H1 (cell line): ENCODE results near the gene CNTN5. TPM values are rescaled to one million over a fixed set of nuclear protein-coding genes. Genes with fewer than 3 reads are reported as not detected.

ENCODE experiments used
- CTCF ChIA-PET: fragments of 300-600 bp; sonication (Branson Sonifier 250); formaldehyde crosslinking; loops from one replicate; lab custom pipeline; 2021; ENCODE audit not compliant: partially characterized antibody; lab: Charles Lee
- POLR2A ChIA-PET: fragments of 300-600 bp; sonication (Branson Sonifier 250); formaldehyde crosslinking; loops from one replicate; lab custom pipeline; 2021; ENCODE audit warnings: inconsistent platforms; ENCODE audit not compliant: partially characterized antibody; lab: Charles Lee
- DNase-seq, 2 experiments: peaks; one replicate each; pipeline versions ENCODE4 v3.0.0 to v3.0.0-alpha.2; 2010 to 2022; ENCODE audit warnings: low spot score in 2 of 2, low read depth in 1 of 2, mixed read lengths in 1 of 2
- FAIRE-seq: peaks from 2 replicates; lab custom pipeline; 2011; peaks lifted over from hg19 to GRCh38; lab: Jason Lieb, UNC
- H2AFZ ChIP-seq: 2 replicates; pipeline ENCODE4 v1.8.1; 2012; ENCODE audit warnings: low read length, inconsistent platforms
- H2AK5ac ChIP-seq: 2 replicates; pipeline ENCODE4 v1.6.1; 2013; ENCODE audit warnings: low read depth, low read length
- H2BK120ac ChIP-seq: replicated peaks from 2 replicates; pipeline ENCODE3; 2013; ENCODE audit warnings: low read depth, low read length, inconsistent platforms
- H2BK12ac ChIP-seq: 2 replicates; pipeline ENCODE4 v1.6.1; 2013; ENCODE audit warnings: low read depth, low read length
- H2BK15ac ChIP-seq: 2 replicates; pipeline ENCODE4 v1.6.1; 2013; ENCODE audit warnings: low read length
- H2BK20ac ChIP-seq: 2 replicates; pipeline ENCODE4 v1.6.1; 2013; ENCODE audit warnings: low read length
- H2BK5ac ChIP-seq: 2 replicates; pipeline ENCODE4 v1.6.1; 2013; ENCODE audit warnings: low read depth, low read length
- H3K14ac ChIP-seq: 2 replicates; pipeline ENCODE4 v1.6.1; 2013; ENCODE audit warnings: inconsistent platforms; ENCODE audit not compliant: insufficient read length
- H3K18ac ChIP-seq: 2 replicates; pipeline ENCODE4 v1.6.1; 2013; ENCODE audit warnings: low read length; ENCODE audit errors: extremely low read depth
- H3K23ac ChIP-seq: 2 replicates; pipeline ENCODE4 v1.6.1; 2013; ENCODE audit warnings: inconsistent platforms; ENCODE audit not compliant: insufficient read length
- H3K23me2 ChIP-seq: 2 replicates; pipeline ENCODE4 v1.6.1; 2013; ENCODE audit warnings: low read depth, low read length
- H3K27ac ChIP-seq: 2 replicates; pipeline ENCODE4 v1.6.1; 2011; ENCODE audit warnings: low read depth, low read length, inconsistent platforms
- H3K27me3 ChIP-seq, 4 experiments: replicated peaks in 1 of 4; 1 replicate in 1 of 4; 2 replicates in 3 of 4; pipeline versions ENCODE4 v1.6.1 to v1.8.1; 2011 to 2013; ENCODE audit warnings: low read length in 3 of 4, mild to moderate bottlenecking in 3 of 4, inconsistent platforms in 2 of 4, mixed read lengths in 2 of 4, moderate library complexity in 1 of 4; ENCODE audit not compliant: control insufficient read depth in 3 of 4, insufficient read depth in 3 of 4; ENCODE audit errors: extremely low read depth in 1 of 4
- H3K36me3 ChIP-seq, 4 experiments: 2 replicates each; pipeline versions ENCODE4 v1.6.1 to v1.8.1; 2011 to 2013; ENCODE audit warnings: mild to moderate bottlenecking in 4 of 4, low read length in 3 of 4, moderate library complexity in 2 of 4, control low read depth in 1 of 4, inconsistent platforms in 1 of 4; ENCODE audit not compliant: insufficient read depth in 4 of 4, control insufficient read depth in 2 of 4
- H3K4ac ChIP-seq: replicated peaks from 2 replicates; pipeline ENCODE3; 2013; ENCODE audit warnings: low read length, low read depth, mixed read lengths, inconsistent platforms; ENCODE audit not compliant: insufficient read length
- H3K4me1 ChIP-seq, 4 experiments: replicated peaks in 1 of 4; 1 replicate in 1 of 4; 2 replicates in 3 of 4; pipeline versions ENCODE4 v1.6.1 to v1.8.1; 2011 to 2013; ENCODE audit warnings: low read length in 3 of 4, inconsistent platforms in 2 of 4, mixed read lengths in 1 of 4; ENCODE audit not compliant: insufficient read depth in 4 of 4, control insufficient read depth in 3 of 4
- H3K4me2 ChIP-seq, 2 experiments: 2 replicates each; pipeline versions ENCODE4 v1.6.1 to v1.8.1; 2011 to 2013; ENCODE audit warnings: low read depth in 2 of 2, low read length in 2 of 2, control low read depth in 1 of 2, inconsistent platforms in 1 of 2, mild to moderate bottlenecking in 1 of 2; ENCODE audit not compliant: insufficient read depth in 1 of 2
- H3K4me3 ChIP-seq, 4 experiments: fragments of 200-600, 300-600 bp in 1 of 4; sonication (generic), shearing (Covaris generic), sonication (Bioruptor Twin) in 1 of 4; 2 replicates each; pipeline versions ENCODE4 v1.5.1 to v1.8.1; 2011 to 2016; ENCODE audit warnings: low read length in 4 of 4, low read depth in 3 of 4, control low read depth in 2 of 4, inconsistent platforms in 2 of 4, mild to moderate bottlenecking in 2 of 4, mixed read lengths in 1 of 4, moderate library complexity in 1 of 4; ENCODE audit not compliant: insufficient read depth in 2 of 4; ENCODE audit errors: extremely low read depth in 1 of 4
- H3K56ac ChIP-seq: replicated peaks from 2 replicates; pipeline ENCODE3; 2013; ENCODE audit warnings: low read depth, mild to moderate bottlenecking, mixed read lengths, low read length, inconsistent platforms; ENCODE audit not compliant: insufficient read length
- H3K79me1 ChIP-seq: 2 replicates; pipeline ENCODE4 v1.6.1; 2013; ENCODE audit warnings: low read depth, low read length, control low read depth
- H3K79me2 ChIP-seq, 2 experiments: 2 replicates each; pipeline versions ENCODE4 v1.6.1 to v1.8.1; 2012 to 2013; ENCODE audit warnings: low read length in 2 of 2, mild to moderate bottlenecking in 2 of 2, inconsistent platforms in 1 of 2; ENCODE audit not compliant: insufficient read depth in 2 of 2, control insufficient read depth in 1 of 2
- H3K9ac ChIP-seq, 4 experiments: replicated peaks in 1 of 4; 1 replicate in 1 of 4; 2 replicates in 3 of 4; pipeline versions ENCODE4 v1.6.1 to v1.8.1; 2011 to 2013; ENCODE audit warnings: low read depth in 3 of 4, low read length in 3 of 4, control low read depth in 2 of 4, mild to moderate bottlenecking in 2 of 4, moderate library complexity in 2 of 4, inconsistent platforms in 1 of 4; ENCODE audit errors: extremely low read depth in 1 of 4
- H3K9me3 ChIP-seq, 2 experiments: 2 replicates each; pipeline versions ENCODE4 v1.6.1 to v1.8.1; 2012 to 2013; ENCODE audit warnings: mild to moderate bottlenecking in 2 of 2, moderate library complexity in 2 of 2, control low read depth in 1 of 2, inconsistent platforms in 1 of 2, low read depth in 1 of 2, low read length in 1 of 2, mixed read lengths in 1 of 2; ENCODE audit not compliant: insufficient read depth in 2 of 2
- H4K20me1 ChIP-seq, 2 experiments: replicated peaks in 1 of 2; 2 replicates each; pipeline versions ENCODE3 to v1.8.1; 2011 to 2013; ENCODE audit warnings: inconsistent platforms in 2 of 2, low read length in 2 of 2, mild to moderate bottlenecking in 1 of 2; ENCODE audit not compliant: insufficient read depth in 2 of 2, control insufficient read depth in 1 of 2
- H4K5ac ChIP-seq: 2 replicates; pipeline ENCODE4 v1.6.1; 2013; ENCODE audit warnings: low read length, low read depth, mixed read lengths, inconsistent platforms; ENCODE audit not compliant: insufficient read length
- H4K8ac ChIP-seq: 2 replicates; pipeline ENCODE4 v1.8.0; 2013; ENCODE audit warnings: mild to moderate bottlenecking, moderate library complexity, low read length, inconsistent platforms; ENCODE audit not compliant: insufficient read depth; ENCODE audit errors: extremely low read depth
- H4K91ac ChIP-seq: replicated peaks from 2 replicates; pipeline ENCODE3; 2013; ENCODE audit warnings: low read length, mixed read lengths, inconsistent platforms; ENCODE audit not compliant: insufficient read length
- ATF2 ChIP-seq: IDR thresholded peaks from 2 replicates; pipeline ENCODE4 v1.6.1; 2012; ENCODE audit warnings: low read length, inconsistent platforms
- BRCA1 ChIP-seq: IDR thresholded peaks from 2 replicates; pipeline ENCODE4 v1.6.1; 2012; ENCODE audit warnings: low read depth, low read length, improper control_type of control experiment
- CTBP2 ChIP-seq: IDR thresholded peaks from 2 replicates; pipeline ENCODE4 v1.7.0; 2011; ENCODE audit warnings: borderline replicate concordance, mild to moderate bottlenecking, moderate library complexity, mixed read lengths, low read length; ENCODE audit not compliant: insufficient read depth, insufficient read length
- GTF2F1 ChIP-seq: IDR thresholded peaks from 2 replicates; pipeline ENCODE4 v1.6.1; 2012; ENCODE audit warnings: low read depth, low read length, improper control_type of control experiment, borderline replicate concordance
- HDAC2 ChIP-seq, 2 experiments: fragments of 300-600 bp in 1 of 2; sonication (generic) in 1 of 2; IDR thresholded peaks; 2 replicates each; pipeline ENCODE4 v1.6.1; 2011 to 2012; ENCODE audit warnings: low read depth in 2 of 2, low read length in 2 of 2, mild to moderate bottlenecking in 2 of 2, moderate library complexity in 2 of 2, borderline replicate concordance in 1 of 2, inconsistent platforms in 1 of 2
- JUN ChIP-seq: IDR thresholded peaks from 2 replicates; pipeline ENCODE4 v1.6.1; 2011; ENCODE audit warnings: low read depth, mild to moderate bottlenecking, improper control_type of control experiment, low read length
- MAFK ChIP-seq: IDR thresholded peaks from 2 replicates; pipeline ENCODE4 v1.6.1; 2012; ENCODE audit warnings: low read depth, mild to moderate bottlenecking, improper control_type of control experiment, low read length
- RFX5 ChIP-seq: IDR thresholded peaks from 2 replicates; pipeline ENCODE4 v1.6.1; 2011; ENCODE audit warnings: low read depth, low read length, improper control_type of control experiment, borderline replicate concordance
- RXRA ChIP-seq: IDR thresholded peaks from 2 replicates; pipeline ENCODE4 v1.6.1; 2011; ENCODE audit warnings: low read depth, mild to moderate bottlenecking, low read length, moderate library complexity; ENCODE audit not compliant: insufficient read depth
- WGBS, 2 experiments: shearing (Covaris generic) in 1 of 2; methylation state at CpG; one replicate each; pipeline versions ENCODE4 v1.1.6 to v1.1.7; 2013 to 2015; ENCODE audit warnings: low lambda C conversion rate in 2 of 2, mixed read lengths in 2 of 2, inconsistent platforms in 1 of 2, low coverage in 1 of 2, missing lambda C conversion rate in 1 of 2; ENCODE audit not compliant: insufficient replicate concordance in 2 of 2, insufficient coverage in 1 of 2, insufficient read length in 1 of 2; ENCODE audit errors: extremely low coverage in 1 of 2, missing lambda C conversion rate in 1 of 2; 5-methylcytosine and 5-hydroxymethylcytosine counted together
- polyA plus RNA-seq, 7 experiments: library from polyadenylated mRNA; depleted of rRNA in 3 of 7; stranded (reverse) in 5 of 7; unstranded in 2 of 7; fragments of >200 nt in 5 of 7; fragments of 200-250 nt in 2 of 7; gene quantifications; 1 replicate in 5 of 7; 2 replicates in 1 of 7; 4 replicates in 1 of 7; pipeline versions ENCODE4 v1.2.1 to v1.2.3, GENCODE V29; 2011 to 2013; ENCODE audit warnings: missing spikeins in 2 of 7, mixed read lengths in 2 of 7
- total RNA-seq: library from RNA; stranded (reverse); fragmentation: NEBNext Ultra II Directional; extraction: Animal tissue kit (Norgen Biotek cat#: 25700); gene quantifications from 2 replicates; pipeline ENCODE4 v1.2.1, GENCODE V29; 2021
- TF ChIP-seq, protein P1 (sequence below): IDR thresholded peaks from 2 replicates; pipeline ENCODE4 v1.6.1; 2011; ENCODE audit warnings: low read length, improper control_type of control experiment

Gene CNTN5
- total and polyA plus RNA-seq, 2 of the 8 experiments (the other 6 are each of a cell fraction or from before 2014, with no cell fraction given) = not detected

DNA sequence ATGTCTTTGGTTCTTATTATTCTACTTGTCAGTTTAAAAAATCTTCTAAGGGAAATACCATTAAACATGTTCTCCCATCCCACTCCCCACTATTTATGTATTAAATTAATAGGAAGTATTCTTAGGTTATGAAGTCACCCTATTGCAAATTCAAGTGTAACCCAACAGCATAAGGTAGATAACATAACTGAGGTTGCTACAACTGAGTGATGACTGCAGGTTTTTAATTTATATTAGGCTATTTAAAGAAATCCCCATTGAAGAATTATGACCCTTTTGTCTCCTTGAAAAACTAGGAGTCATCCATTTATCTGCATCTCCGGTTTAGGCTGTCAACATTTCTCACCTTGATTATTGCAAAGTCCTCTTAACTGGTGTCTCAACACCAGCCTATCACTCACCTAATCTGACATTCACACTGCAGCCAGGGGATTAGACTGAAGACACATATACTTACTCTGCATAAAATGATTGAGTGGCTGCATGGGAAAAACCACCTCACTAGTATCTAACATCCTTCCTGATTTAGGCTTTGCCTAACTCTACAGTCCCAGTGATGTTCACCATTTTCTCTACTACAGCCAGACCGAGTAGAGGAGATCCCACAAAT is 649.4 kb downstream of the CNTN5 start:
- DNase-seq = no peak
- no peaks in the 10 kb centered on the region for H3K79me1 ChIP-seq
- H3K56ac ChIP-seq = no peak overlapping the region
- H2AK5ac ChIP-seq = no peak overlapping the region
- H3K9ac ChIP-seq = no peak overlapping the region
- H4K20me1 ChIP-seq = no peaks in the 10 kb centered on the region
- H3K23ac ChIP-seq = no peak overlapping the region
- no peak overlapping the region for H3K18ac ChIP-seq
- FAIRE-seq = no peak
- no peaks in the 10 kb centered on the region for H3K79me2 ChIP-seq
- H3K23me2 ChIP-seq = no peaks in the 10 kb centered on the region
- H3K4me3 ChIP-seq = no peak overlapping the region
- H2BK12ac ChIP-seq = no peak overlapping the region
- H4K91ac ChIP-seq = no peak overlapping the region
- no peak overlapping the region for H3K14ac ChIP-seq
- no peaks in the 10 kb centered on the region for H3K9me3 ChIP-seq
- WGBS, 2 experiments = 83% methylated on average over 2 of the region's 2 CpGs; no CpG with 5 or more reads in 1 of the 2 experiments
- H3K36me3 ChIP-seq = no peaks in the 10 kb centered on the region
- POLR2A ChIA-PET = no interaction called here
- H4K8ac ChIP-seq = no peak overlapping the region
- no peak overlapping the region for H4K5ac ChIP-seq
- no peak overlapping the region for H2BK20ac ChIP-seq
- peaks cover 0 to 1% (median 0%) of the 10 kb centered on the region in 4 experiments; a peak in 1 of 7 replicates for H3K27me3 ChIP-seq
- H3K27ac ChIP-seq = no peak overlapping the region
- H3K4me2 ChIP-seq = no peak overlapping the region
- no peak overlapping the region for H2AFZ ChIP-seq
- CTCF ChIA-PET = no interaction called here
- H2BK5ac ChIP-seq = no peak overlapping the region
- no peak overlapping the region for H2BK120ac ChIP-seq
- no peak overlapping the region for H3K4ac ChIP-seq
- no peak overlapping the region for H2BK15ac ChIP-seq
- H3K4me1 ChIP-seq = no peaks in the 10 kb centered on the region
- TF ChIP-seq RFX5 (no peak), GTF2F1 (no peak), JUN (no peak), ATF2 (no peak), MAFK (no peak), HDAC2 (IDR thresholded peaks at IDR 0.05; ENCODE audit: borderline replicate concordance in 1 of 2, low read depth in 2 of 2, low read length in 2 of 2) (no peak), RXRA (no peak), CTBP2 (no peak), BRCA1 (no peak)
- TF ChIP-seq, protein P1, sequence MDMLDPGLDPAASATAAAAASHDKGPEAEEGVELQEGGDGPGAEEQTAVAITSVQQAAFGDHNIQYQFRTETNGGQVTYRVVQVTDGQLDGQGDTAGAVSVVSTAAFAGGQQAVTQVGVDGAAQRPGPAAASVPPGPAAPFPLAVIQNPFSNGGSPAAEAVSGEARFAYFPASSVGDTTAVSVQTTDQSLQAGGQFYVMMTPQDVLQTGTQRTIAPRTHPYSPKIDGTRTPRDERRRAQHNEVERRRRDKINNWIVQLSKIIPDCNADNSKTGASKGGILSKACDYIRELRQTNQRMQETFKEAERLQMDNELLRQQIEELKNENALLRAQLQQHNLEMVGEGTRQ = no peak
